CD4-positive, alpha-beta T cell treated with Interleukin-6 for 4 hours (primary cell): ENCODE measurements around the gene ENTPD2.
"Not testable (repeated sequence)": the region's sequence is repeated elsewhere in the genome, so short reads cannot be mapped to it uniquely, and the experiment has no call there.

Experiments used
- DNase-seq: peaks from one replicate; pipeline ENCODE4 v3.0.0-alpha.2; 2020; ENCODE audit warnings: mixed read lengths

Gene ENTPD2

DNA sequence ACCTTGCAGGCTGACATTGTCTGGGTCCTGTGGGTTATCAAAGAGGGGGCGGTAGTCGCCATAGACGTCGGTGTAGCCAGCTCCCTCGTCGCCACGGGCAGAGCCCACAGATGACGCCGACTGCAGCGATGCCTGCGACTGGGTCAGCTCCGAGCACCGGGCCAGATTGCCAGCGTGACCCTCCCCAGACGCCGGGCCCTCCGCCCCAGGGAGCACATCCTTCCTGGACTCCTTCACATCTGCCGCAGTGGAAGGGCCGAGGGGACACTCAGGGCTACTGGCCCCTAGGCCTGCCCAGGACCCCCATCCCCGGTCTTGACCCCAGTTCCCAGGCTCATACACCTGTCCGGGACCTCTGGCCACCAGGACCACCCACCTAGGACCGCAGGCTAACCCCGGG, 39.7 kb downstream of the ENTPD2 start:
- no peak for DNase-seq

DNA sequence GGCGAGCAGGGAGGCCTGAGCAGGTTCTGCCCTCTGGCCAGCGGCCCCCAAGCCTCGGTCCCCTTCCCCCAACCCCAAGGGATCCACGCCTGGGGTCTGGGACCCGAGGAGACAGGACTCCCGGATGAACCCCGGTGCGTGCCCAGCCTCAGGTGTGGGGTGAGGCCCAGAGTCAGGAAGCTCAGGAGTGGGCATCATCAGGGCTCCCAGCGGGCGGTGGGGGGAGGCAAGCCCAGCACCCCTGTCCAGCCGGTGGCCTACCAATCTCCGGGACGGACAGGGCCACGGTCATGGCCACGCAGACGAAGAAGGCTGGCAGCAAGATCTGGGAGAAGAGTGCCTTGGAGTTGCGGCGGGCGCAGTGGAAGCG, 40.3 kb downstream of the ENTPD2 start:
- no peak for DNase-seq

DNA sequence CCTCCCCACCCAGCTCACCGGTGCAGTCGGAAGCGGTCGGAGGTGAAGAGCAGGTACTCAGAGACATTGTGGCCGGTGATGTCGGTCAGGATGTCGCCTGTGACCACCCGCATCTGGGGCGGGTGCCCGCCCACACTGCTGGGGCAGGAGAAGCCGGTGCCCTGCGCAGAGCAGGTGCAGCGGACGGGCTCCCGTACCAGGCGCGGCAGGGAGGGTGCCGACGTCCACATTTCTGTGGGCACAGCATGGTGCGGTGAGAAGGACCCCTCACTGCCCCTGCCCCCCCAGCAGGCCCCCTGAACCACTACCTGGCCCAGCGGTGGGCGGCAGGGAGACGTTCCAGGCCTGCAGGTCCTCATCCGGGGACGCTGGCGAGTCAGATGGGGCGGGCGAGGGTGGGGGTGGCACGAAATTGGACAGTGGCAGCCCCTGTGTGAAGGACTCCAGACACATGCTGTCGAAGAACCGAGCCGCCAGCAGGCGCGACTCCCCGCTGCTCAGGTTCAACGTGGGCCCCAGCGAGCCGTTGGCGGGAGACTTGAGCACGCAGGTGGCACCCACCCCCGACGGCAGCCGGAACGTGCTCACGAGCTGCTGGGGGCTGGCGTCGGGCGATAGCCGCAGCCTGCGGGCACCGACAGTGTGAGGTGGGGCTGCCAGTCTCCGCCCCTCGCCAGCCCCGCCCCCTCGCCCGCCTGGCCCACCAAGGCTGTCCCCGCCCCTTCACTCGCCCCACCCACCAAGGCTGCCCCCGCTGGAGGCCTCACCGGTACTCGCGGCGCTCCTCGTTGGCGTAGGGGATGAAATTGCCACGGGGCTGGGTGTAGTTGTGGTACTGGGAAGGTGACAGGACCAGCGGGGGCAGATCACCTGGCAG, 40.9 kb downstream of the ENTPD2 start:
- no peak for DNase-seq

DNA sequence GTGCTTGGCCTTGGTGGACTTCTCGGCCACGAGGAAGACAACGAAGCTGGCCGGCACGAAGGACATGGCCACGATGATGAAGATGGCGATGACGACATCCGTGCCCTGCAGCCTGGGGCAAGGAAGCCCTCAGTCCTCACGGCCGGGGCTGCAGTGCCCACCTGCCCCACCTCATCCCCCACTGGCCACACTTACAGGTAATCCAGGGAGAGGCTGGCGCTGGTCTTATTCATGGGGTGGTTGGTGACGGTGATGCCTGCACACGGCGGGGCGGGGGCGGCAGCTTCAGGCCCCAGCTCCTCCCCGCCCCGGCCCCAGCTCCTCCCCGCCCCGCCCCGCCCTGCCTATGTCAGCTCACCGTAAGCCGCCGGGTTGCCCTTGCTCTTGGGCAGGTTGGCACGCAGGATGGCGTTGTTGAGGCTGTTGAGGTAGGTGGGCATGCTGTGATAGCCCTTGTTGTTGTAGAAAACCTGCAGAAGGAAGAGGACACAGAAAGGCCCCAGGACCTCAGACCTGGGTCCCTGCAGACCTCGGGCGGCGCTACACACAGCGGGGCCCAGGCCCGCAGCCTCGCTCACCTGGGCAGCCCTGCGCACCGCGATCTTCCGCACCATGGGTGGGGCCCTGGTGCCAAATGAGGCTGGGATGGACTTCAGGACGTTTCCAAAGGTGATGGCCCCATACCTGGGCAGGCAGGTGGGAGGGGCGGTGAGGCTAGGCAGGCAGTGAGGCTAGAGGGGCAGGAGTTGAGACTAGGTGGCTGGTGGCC, 41.8 kb downstream of the ENTPD2 start:
- no peak for DNase-seq

DNA sequence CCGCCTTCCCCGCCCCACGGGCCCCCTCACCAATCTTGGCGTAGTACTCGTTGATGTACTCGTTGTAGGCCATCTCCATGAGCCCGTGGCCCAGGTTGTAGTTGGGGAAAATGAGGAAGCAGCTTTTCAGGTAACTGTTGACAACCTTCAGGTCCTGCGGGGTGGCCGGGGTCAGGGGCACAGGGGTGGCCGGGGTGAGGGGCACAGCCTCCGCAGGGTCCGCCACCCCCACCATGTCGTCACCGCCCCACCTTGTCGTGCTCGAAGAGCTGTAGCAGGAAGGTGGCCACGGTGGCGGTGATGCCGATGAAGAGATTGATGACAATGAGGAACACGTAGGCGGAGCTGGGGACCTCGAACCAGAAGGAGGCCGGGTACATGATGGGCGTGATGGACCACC, 42.7 kb downstream of the ENTPD2 start:
- DNase-seq, result no peak

DNA sequence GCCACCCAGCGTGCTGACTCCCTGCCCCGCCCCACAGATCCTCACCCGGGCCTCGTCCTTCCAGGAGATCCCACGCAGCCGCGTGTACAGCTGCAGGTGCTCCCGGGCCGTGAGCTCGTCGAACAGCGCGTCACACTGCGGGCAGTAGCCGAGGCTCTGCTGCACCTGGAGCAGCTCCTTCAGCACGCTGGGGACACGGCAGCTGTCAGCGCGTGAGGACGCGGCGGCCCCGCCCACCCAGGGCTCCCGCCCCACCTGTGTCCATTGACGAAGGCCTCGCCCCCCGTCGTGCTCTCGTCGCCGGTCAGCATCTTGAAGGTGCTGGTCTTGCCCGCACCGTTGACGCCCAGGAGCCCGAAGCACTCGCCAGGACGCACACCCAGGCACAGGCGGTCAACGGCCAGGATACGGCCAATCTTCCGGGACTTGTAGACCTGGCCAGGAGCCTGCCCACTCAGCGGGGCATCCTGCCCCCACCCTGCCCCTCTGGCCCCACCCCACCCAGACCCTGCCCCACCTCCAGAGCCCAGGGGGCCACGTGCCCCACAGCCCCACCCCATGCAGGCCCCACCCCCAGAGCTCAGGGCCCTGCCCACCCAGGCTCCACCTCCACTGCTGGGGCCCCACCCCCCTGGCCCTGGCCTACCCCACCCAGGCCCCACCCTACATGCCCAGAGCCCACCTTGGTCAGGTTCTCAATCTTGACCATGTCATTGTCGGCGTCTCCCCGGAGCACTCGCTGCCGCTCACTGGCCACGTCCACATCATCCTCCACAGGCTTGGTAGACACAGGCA, 43.7 kb downstream of the ENTPD2 start:
- DNase-seq, result no peak

DNA sequence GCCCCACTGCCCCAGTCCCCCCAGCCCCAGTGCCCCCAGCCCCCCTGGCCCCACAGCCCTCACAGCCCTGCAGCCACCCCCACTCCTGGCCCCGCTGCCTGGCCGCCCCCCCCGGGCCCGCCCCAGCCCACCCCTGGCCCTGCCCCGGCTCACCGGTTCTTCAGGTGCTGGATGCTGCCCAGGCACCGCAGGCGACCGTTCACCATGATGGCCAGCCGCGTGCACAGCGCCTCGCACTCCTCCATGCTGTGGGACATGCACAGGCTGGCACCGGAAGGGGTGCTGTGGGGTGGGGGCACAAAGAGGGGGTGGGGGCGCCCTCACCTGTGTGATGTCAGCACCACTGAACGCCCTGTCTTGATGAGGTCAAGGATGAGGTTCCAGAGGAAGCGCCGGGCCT, 44.6 kb downstream of the ENTPD2 start:
- DNase-seq, result no peak

DNA sequence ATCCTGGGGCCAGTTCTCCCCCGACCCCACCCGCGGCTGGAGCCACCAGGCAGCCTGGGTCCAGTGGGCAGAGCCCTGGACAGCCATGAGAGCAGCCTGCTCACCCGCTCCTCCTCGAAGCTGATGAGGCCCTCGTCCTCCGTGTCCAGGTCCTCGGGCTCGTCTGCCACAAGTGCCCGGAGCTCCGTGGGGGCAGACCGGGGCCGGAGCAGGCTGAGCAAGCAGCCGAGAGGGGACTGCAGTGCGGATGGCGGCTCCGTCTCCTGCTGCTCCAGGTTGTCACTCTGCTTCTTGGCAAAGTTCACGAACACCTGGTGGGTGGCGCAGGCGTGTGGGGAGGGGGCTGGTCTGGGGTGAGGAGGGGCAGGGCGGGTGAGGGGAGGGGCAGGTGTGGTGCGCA, 45.5 kb downstream of the ENTPD2 start:
- DNase-seq, result no peak

DNA sequence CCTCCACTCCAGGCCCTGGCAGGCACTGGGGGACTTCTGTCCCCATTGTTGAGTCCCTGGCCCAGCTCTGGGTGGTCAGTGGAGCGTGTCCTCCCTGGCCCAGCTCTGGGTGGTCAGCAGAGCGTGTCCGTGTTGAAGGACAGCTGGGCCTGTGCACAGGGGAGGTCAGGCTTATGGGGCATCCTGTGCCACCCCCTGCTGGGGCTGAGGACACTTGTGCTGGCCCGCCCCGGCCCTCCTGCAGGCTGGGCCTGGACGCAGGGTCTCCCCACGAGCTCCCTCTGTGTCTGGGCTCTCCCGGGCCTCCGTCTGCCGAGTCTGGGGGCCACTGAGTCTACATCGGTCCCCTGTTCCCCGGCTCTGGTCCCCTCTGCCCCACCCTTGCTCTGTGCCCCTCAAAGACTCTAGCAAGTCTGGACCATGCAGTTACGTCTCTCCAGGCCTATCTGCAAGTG, 46.0 kb downstream of the ENTPD2 start:
- DNase-seq, result no peak

DNA sequence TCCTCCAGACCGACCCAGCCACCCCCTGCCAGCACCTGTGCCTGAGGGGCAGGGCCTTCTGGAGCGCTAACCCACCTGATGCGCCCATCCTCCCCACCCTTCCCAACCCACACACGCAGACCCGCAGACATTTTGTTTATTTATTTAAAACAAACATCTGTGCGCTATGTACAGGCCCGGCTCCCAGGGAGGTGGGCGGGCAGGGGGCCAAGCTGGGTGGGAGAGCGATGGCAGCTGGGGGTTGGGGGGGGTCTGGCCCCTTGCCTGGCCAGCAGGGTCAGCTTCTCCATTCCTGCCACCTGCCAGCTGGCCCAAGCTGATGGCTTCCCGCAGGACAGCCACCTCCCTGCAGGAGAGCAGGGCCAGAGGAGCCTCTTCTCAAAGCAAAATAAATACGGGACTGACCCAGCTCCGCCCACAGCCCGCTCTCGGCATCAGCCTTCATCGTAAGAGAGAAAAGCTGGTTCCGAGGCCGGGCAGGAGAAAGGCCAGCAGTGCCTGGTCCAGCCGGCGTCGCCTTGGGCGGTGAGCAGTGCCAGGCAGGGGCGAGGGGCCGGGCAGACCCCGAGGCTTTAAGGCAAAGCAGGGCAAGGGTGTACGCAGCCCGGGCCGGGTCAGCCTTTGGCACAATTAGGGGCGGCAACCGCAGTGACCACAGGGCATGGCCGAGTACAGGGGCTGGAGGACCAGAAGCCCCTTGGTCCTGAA, 46.6 kb downstream of the ENTPD2 start:
- DNase-seq, result no peak

DNA sequence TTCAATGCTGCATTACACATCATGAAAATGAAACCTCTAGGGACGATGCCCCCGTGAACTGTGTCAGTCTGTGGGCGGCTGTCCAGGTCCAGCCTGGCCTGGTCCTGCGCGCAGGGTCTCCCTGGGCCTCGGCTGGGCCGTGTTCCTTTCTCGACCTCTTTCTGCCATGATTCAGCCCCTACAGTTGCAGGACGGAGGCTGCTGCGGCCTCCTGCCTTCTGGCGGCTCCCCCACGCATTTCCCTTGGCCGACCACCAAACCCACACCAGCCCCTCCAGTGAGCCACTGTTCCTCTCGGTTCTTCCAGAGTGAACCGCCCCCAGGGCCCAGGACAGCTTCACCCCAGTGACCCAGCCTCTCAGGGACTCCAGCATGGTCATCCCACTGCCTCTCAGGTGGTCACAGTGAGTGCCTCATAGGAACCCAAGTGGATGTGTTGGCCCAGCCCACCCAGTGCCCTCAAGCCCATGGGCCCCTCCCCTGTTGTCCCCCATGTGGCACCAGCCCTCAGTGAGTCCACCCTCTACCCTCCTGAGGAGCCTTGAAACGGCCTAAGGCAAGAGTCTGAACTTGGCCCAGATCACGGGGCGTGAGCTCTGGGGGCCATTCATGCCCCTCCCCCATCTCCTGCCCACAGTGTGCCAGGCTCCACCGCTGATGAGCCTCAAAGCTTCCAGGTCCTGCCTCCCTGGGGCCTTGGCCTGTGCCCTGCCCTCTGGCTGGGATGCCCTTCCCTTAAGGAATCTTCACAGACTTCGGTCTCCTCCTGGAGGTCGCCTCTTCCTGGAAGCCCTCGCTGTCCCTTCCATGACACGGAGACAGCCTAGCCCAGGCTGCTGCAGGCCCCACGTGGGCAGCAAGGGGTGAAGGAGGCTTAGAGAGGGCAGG, 47.5 kb downstream of the ENTPD2 start:
- DNase-seq, result no peak

DNA sequence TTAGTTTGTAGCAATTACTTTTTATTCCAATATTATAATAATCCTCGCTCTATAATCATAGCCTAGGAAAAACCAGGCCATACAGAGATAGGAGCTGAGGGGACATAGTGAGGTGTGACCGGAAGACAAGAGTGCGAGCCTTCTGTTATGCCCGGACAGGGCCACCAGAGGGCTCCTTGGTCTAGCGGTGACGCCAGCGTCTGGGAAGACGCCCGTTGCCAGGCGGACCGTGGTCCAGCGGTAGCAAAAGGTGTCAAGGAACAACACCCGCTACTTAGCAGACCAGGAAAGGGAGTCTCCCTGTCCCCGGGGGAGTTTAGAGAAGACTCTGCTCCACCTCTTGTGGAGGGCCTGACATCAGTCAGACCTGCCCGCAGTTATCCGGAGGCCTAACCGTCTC, 49.6 kb downstream of the ENTPD2 start:
- DNase-seq, result not testable (repeated sequence)

DNA sequence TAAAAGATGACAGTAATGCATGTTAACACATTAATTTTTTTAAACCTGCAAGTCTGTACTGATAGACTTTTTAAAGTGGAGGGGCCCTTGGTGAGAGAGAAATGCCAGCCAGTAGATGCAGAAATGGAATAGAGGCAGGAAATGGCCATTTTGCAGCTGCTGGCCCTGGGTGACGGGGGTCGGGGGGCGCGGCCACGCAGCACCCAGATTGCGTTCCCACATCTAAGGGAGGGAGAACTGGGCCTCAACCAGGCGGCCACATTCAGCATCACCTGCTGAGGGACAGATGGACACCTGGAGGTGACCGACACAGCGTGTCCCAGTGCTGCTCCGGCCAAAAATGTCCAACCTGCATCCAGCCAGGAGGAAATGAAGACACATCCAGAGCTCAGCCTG, 51.2 kb downstream of the ENTPD2 start:
- DNase-seq, result no peak

DNA sequence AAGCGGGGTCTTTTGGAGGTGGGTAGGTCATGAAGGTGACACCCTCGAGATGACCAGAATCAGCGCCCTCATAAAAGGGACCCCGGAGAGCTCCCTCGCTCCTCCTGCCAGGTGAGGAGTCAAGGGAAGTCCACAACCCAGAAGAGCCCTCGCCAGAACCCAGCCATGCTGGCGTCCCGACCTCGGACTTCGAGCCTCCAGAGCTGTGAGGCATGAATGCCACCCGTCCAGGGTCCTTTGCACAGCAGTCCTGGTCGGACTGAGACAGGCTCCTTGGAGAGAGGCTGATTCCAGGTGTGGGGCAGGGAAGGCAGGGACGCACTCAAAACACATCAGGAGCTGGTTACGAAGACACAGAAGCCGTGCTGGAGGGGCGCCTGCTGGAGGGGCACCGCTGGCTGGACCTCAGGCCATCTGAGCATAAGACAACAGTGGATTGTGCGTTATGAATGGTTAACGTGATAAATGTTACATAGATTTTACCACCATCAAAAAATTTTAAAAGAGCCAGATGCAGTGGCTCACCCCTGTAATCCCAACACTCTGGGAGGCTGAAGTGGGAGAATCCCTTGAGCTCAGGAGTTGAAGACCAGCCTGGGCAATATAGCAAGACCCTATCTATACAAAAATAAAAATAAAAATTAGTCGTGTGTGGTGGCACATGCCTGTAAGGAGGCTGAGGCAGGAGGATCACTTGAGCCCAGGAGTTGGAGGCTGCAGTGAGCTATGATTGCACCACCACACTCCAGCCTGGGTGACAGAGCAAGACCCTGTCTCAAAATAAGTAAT, 51.8 kb downstream of the ENTPD2 start:
- no peak for DNase-seq

DNA sequence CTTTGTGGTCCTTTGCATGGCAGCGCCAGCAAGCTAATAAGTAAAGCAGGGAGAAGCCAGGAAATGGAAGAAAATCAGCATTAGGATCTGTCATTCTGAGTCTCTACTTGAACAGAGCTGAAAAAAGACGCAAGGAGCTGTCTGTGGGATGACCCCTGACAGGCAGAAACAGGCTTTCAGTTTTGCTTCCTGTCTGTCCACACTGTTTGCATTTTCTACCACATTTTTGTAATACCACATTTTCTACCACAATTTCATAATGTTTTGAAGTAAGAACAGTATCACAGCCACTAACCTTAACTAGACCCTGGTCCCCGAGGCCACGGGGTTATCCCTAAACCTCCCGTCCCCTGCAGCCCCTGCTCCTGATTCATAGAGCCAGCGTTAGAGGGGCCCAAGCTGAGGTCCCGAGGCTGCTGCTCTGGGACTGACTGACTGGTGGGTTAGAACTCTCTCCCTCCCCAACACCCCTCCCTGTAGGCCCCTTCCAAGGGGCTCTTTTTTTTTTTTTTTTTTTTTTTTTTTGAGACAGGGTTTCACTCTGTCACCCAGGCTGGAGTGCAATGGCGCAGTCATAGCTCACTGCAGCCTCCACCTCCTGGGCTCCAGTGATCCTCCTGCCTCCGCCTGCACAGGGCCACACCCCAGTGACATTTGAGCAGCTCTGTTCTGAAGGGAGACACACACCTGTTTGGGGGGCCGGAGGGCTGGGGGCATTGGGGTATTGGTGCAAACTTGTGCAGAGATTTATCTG, 53.5 kb downstream of the ENTPD2 start:
- DNase-seq, result no peak
